ENCODE data around the gene UBE2G2.

Gene UBE2G2

DNA sequence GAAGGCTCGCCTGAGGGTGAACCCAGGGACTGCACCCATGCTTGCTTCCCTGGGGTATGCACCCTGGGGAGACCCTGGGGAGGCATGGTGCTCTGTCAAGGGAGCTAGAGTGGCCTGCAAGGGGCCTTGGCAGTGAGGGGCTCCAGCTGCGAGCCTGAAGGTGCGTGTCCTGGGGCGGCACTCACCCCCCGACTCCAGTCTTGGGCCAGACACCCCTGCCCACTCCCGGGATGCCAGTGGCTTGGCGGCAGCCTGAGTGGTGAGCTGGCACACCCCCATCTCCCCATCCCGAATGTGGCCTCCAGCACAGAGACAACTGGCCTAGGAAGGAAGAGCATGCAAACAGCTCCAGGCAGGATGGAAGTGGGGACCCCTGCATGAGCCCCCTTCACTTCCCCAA is 13.6 kb upstream of the UBE2G2 start:
- no CpG with 5 or more reads among the region's 8 CpGs for WGBS (ENCODE audit: extremely low coverage, insufficient coverage, low lambda C conversion rate)
- Histone ChIP-seq H3K79me2 (ENCODE audit: control insufficient read depth, insufficient read depth, low read length) (peaks cover 48% of the 10 kb centered on the region), H4K5ac (ENCODE audit: low read length) (no peak overlapping the region), H3K79me1 (ENCODE audit: low read length) (peaks cover 27% of the 10 kb centered on the region), H3K27ac (ENCODE audit: low read depth, low read length) (no peak overlapping the region), H3K23ac (ENCODE audit: low read length) (no peak overlapping the region), H2BK15ac (replicated peaks; ENCODE audit: low read depth) (no peak overlapping the region), H3K36me3 (ENCODE audit: control insufficient read depth, insufficient read depth, low read length) (peaks cover 2% of the 10 kb centered on the region), H4K8ac (ENCODE audit: low read depth, low read length) (no peak overlapping the region), H3K27me3 (ENCODE audit: insufficient read depth, low read length, poor library complexity) (no peaks in the 10 kb centered on the region), H3K9ac (ENCODE audit: low read length) (no peak overlapping the region), H2AK5ac (ENCODE audit: low read length) (no peak overlapping the region), H3K4me3 (ENCODE audit: low read length) (no peak overlapping the region), H3K56ac (ENCODE audit: low read length) (no peak overlapping the region), H2BK5ac (ENCODE audit: low read length) (no peak overlapping the region), H2BK120ac (ENCODE audit: low read depth, low read length) (no peak overlapping the region), H3K4me1 (ENCODE audit: control insufficient read depth, low read depth, low read length) (no peaks in the 10 kb centered on the region), H3K4me2 (ENCODE audit: low read length) (no peak overlapping the region), H3K4ac (ENCODE audit: low read depth, low read length) (no peak overlapping the region), H3K18ac (ENCODE audit: low read length) (no peak overlapping the region)
- DNase-seq = no peak

DNA sequence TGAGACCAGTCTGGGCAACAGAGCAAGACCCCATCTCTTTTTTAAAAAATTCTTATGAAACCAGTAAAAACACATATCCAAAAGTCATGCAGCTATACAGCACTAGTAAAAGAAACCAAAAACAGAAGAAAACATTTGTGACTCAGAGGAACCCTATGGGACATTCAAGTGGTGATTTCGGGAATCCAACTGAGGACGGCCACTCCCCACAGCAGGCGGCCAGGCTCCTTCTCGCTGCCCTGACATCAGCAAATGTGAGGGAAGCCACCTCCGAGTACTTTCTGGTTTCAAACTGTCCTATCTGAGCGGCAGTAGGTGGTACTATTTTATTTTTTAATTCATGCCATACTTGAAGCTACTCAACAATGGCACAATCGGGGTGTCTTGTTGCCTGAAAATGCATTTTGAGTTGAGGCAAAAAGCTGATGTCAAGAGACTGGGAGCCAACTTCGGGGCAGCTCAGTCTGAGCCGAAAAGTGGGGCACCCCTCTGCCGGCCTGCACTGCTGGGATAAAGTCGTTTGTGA is 12.9 kb upstream of the UBE2G2 start:
- Histone ChIP-seq H3K18ac (ENCODE audit: low read length) (no peak overlapping the region), H2AK5ac (ENCODE audit: low read length) (no peak overlapping the region), H3K27ac (ENCODE audit: low read depth, low read length) (no peak overlapping the region), H3K4me2 (ENCODE audit: low read length) (no peak overlapping the region), H3K27me3 (ENCODE audit: insufficient read depth, low read length, poor library complexity) (no peaks in the 10 kb centered on the region), H3K23ac (ENCODE audit: low read length) (no peak overlapping the region), H4K8ac (ENCODE audit: low read depth, low read length) (no peak overlapping the region), H3K4ac (ENCODE audit: low read depth, low read length) (no peak overlapping the region), H2BK120ac (ENCODE audit: low read depth, low read length) (no peak overlapping the region), H3K4me3 (ENCODE audit: low read length) (no peak overlapping the region), H4K5ac (ENCODE audit: low read length) (no peak overlapping the region), H3K79me1 (ENCODE audit: low read length) (peaks cover 28% of the 10 kb centered on the region), H2BK15ac (replicated peaks; ENCODE audit: low read depth) (no peak overlapping the region), H2BK5ac (ENCODE audit: low read length) (no peak overlapping the region), H3K9ac (ENCODE audit: low read length) (no peak overlapping the region), H3K36me3 (ENCODE audit: control insufficient read depth, insufficient read depth, low read length) (peaks cover 2% of the 10 kb centered on the region), H3K4me1 (ENCODE audit: control insufficient read depth, low read depth, low read length) (no peaks in the 10 kb centered on the region), H3K56ac (ENCODE audit: low read length) (no peak overlapping the region), H3K79me2 (ENCODE audit: control insufficient read depth, insufficient read depth, low read length) (peaks cover 48% of the 10 kb centered on the region)
- DNase-seq = no peak
- no CpG with 5 or more reads among the region's 11 CpGs for WGBS (ENCODE audit: extremely low coverage, insufficient coverage, low lambda C conversion rate)

DNA sequence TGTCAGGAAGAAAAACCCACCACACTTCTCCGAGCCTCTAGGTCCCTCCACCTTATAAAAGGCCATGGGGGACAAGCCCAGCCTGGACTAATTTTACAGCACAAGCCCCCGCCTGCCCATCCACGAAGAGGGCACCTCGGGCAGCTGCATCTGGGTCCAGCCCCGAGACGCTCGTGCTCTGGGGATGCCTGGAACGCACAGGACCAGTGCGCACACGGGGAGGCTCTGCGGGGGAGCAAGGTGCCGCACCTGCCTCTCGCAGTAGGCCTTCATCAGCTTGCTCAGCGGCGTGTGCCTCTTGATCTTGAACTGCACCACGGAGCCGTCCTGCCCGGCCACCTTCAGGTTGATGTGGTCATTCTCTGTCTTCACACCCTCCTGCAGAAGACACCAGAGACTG is 12.1 kb upstream of the UBE2G2 start:
- H2BK15ac ChIP-seq (replicated peaks; ENCODE audit: low read depth) = no peak overlapping the region
- H3K4me3 ChIP-seq (ENCODE audit: low read length) = no peak overlapping the region
- no peak overlapping the region for H2BK120ac ChIP-seq (ENCODE audit: low read depth, low read length)
- H3K4me2 ChIP-seq (ENCODE audit: low read length) = no peak overlapping the region
- no peak overlapping the region for H2BK5ac ChIP-seq (ENCODE audit: low read length)
- H3K27me3 ChIP-seq (ENCODE audit: insufficient read depth, low read length, poor library complexity) = no peaks in the 10 kb centered on the region
- H3K56ac ChIP-seq (ENCODE audit: low read length) = no peak overlapping the region
- no peak for DNase-seq
- no peak overlapping the region for H3K23ac ChIP-seq (ENCODE audit: low read length)
- peaks cover 30% of the 10 kb centered on the region for H3K79me1 ChIP-seq (ENCODE audit: low read length)
- no CpG with 5 or more reads among the region's 18 CpGs for WGBS (ENCODE audit: extremely low coverage, insufficient coverage, low lambda C conversion rate)
- H3K4ac ChIP-seq (ENCODE audit: low read depth, low read length) = no peak overlapping the region
- H4K5ac ChIP-seq (ENCODE audit: low read length) = no peak overlapping the region
- no peak overlapping the region for H3K27ac ChIP-seq (ENCODE audit: low read depth, low read length)
- no peak overlapping the region for H3K18ac ChIP-seq (ENCODE audit: low read length)
- H3K4me1 ChIP-seq (ENCODE audit: control insufficient read depth, low read depth, low read length) = no peaks in the 10 kb centered on the region
- peaks cover 48% of the 10 kb centered on the region for H3K79me2 ChIP-seq (ENCODE audit: control insufficient read depth, insufficient read depth, low read length)
- no peak overlapping the region for H3K9ac ChIP-seq (ENCODE audit: low read length)
- H2AK5ac ChIP-seq (ENCODE audit: low read length) = no peak overlapping the region
- H3K36me3 ChIP-seq (ENCODE audit: control insufficient read depth, insufficient read depth, low read length) = peaks cover 3% of the 10 kb centered on the region
- H4K8ac ChIP-seq (ENCODE audit: low read depth, low read length) = no peak overlapping the region

DNA sequence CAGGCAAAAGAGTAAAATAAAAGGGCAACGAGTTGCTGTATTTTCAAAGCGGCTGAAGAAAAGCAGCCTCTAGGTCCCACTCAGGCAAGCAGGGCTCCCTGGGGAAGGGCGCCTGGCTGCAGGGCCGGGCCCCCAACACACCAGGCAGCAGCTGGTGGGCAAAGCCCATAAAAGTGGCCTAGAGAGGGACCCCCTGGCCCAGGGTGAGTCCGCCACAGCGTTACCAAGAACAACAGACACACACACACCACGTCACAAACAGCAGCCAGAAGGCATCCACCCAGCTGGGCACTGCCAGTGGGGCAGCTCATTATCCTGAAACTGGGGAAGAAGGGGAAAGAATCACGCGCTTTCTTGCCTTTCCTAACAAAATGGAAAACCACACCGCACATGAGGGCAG is 11.5 kb upstream of the UBE2G2 start:
- Histone ChIP-seq H3K27me3 (ENCODE audit: insufficient read depth, low read length, poor library complexity) (no peaks in the 10 kb centered on the region), H3K9ac (ENCODE audit: low read length) (no peak overlapping the region), H2BK120ac (ENCODE audit: low read depth, low read length) (no peak overlapping the region), H3K18ac (ENCODE audit: low read length) (no peak overlapping the region), H3K56ac (ENCODE audit: low read length) (peak overlapping the region; percentile 34), H2BK15ac (replicated peaks; ENCODE audit: low read depth) (no peak overlapping the region), H2BK5ac (ENCODE audit: low read length) (no peak overlapping the region), H3K79me1 (ENCODE audit: low read length) (peaks cover 30% of the 10 kb centered on the region), H3K4ac (ENCODE audit: low read depth, low read length) (no peak overlapping the region), H3K36me3 (ENCODE audit: control insufficient read depth, insufficient read depth, low read length) (peaks cover 6% of the 10 kb centered on the region), H3K27ac (ENCODE audit: low read depth, low read length) (no peak overlapping the region), H3K79me2 (ENCODE audit: control insufficient read depth, insufficient read depth, low read length) (peaks cover 48% of the 10 kb centered on the region), H2AK5ac (ENCODE audit: low read length) (no peak overlapping the region), H3K4me2 (ENCODE audit: low read length) (no peak overlapping the region), H3K4me1 (ENCODE audit: control insufficient read depth, low read depth, low read length) (no peaks in the 10 kb centered on the region), H4K5ac (ENCODE audit: low read length) (no peak overlapping the region), H3K23ac (ENCODE audit: low read length) (no peak overlapping the region), H3K4me3 (ENCODE audit: low read length) (no peak overlapping the region), H4K8ac (ENCODE audit: low read depth, low read length) (no peak overlapping the region)
- no CpG with 5 or more reads among the region's 10 CpGs for WGBS (ENCODE audit: extremely low coverage, insufficient coverage, low lambda C conversion rate)
- no peak for DNase-seq

DNA sequence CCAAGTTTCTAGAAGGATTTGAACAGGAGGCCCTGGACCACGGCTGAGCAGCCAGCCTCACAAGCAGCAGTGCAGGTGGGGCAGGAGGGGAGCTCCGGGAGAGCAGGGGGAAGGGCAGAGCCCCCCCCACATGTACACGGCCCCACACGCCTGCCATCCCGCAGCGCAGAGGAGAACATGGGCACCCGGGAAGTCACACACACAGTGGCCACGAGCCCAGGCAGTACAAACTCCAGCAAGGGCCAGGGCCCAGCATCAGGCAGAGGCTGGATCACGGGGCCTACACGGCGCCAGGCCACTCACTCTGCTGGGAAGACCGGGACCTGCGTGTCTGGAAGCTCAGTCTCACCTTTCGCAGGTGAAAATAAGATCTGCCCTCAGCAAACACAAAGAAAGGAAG is 11.0 kb upstream of the UBE2G2 start:
- H3K79me2 ChIP-seq (ENCODE audit: control insufficient read depth, insufficient read depth, low read length) = peaks cover 48% of the 10 kb centered on the region
- H3K27me3 ChIP-seq (ENCODE audit: insufficient read depth, low read length, poor library complexity) = no peaks in the 10 kb centered on the region
- H3K4me1 ChIP-seq (ENCODE audit: control insufficient read depth, low read depth, low read length) = no peaks in the 10 kb centered on the region
- H2BK120ac ChIP-seq (ENCODE audit: low read depth, low read length) = no peak overlapping the region
- H3K23ac ChIP-seq (ENCODE audit: low read length) = no peak overlapping the region
- peaks cover 30% of the 10 kb centered on the region for H3K79me1 ChIP-seq (ENCODE audit: low read length)
- no peak overlapping the region for H2AK5ac ChIP-seq (ENCODE audit: low read length)
- no peak overlapping the region for H4K8ac ChIP-seq (ENCODE audit: low read depth, low read length)
- no peak overlapping the region for H3K4ac ChIP-seq (ENCODE audit: low read depth, low read length)
- no peak overlapping the region for H3K4me2 ChIP-seq (ENCODE audit: low read length)
- peaks cover 6% of the 10 kb centered on the region for H3K36me3 ChIP-seq (ENCODE audit: control insufficient read depth, insufficient read depth, low read length)
- DNase-seq = no peak
- no peak overlapping the region for H4K5ac ChIP-seq (ENCODE audit: low read length)
- H2BK5ac ChIP-seq (ENCODE audit: low read length) = no peak overlapping the region
- peak overlapping the region; percentile 34 for H3K56ac ChIP-seq (ENCODE audit: low read length)
- no peak overlapping the region for H3K9ac ChIP-seq (ENCODE audit: low read length)
- H2BK15ac ChIP-seq (replicated peaks; ENCODE audit: low read depth) = no peak overlapping the region
- no CpG with 5 or more reads among the region's 14 CpGs for WGBS (ENCODE audit: extremely low coverage, insufficient coverage, low lambda C conversion rate)
- no peak overlapping the region for H3K4me3 ChIP-seq (ENCODE audit: low read length)
- no peak overlapping the region for H3K18ac ChIP-seq (ENCODE audit: low read length)
- H3K27ac ChIP-seq (ENCODE audit: low read depth, low read length) = no peak overlapping the region

DNA sequence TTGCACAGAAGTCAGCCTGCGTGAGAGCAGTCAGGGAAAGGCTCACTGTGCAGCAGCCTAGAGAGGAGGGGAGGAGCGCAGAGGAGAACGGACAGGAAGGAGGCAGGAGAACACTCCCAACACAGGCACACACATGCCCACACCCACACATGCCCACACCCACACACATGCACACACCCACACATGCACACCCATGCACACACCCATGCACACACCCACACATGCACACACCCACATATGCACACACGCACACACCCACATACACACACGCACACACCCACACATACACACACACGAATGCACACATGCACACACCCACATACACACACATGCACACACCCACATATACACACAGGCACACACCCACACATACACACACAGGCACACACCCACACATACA is 9.2 kb upstream of the UBE2G2 start:
- no CpG with 5 or more reads among the region's 6 CpGs for WGBS (ENCODE audit: extremely low coverage, insufficient coverage, low lambda C conversion rate)
- Histone ChIP-seq H2BK120ac (ENCODE audit: low read depth, low read length) (no peak overlapping the region), H3K4ac (ENCODE audit: low read depth, low read length) (no peak overlapping the region), H3K27me3 (ENCODE audit: insufficient read depth, low read length, poor library complexity) (no peaks in the 10 kb centered on the region), H2BK15ac (replicated peaks; ENCODE audit: low read depth) (no peak overlapping the region), H3K4me3 (ENCODE audit: low read length) (no peak overlapping the region), H2AK5ac (ENCODE audit: low read length) (no peak overlapping the region), H2BK5ac (ENCODE audit: low read length) (no peak overlapping the region), H3K9ac (ENCODE audit: low read length) (no peak overlapping the region), H3K4me2 (ENCODE audit: low read length) (no peak overlapping the region), H4K5ac (ENCODE audit: low read length) (no peak overlapping the region), H4K8ac (ENCODE audit: low read depth, low read length) (no peak overlapping the region), H3K79me1 (ENCODE audit: low read length) (peaks cover 24% of the 10 kb centered on the region), H3K18ac (ENCODE audit: low read length) (no peak overlapping the region), H3K56ac (ENCODE audit: low read length) (no peak overlapping the region), H3K4me1 (ENCODE audit: control insufficient read depth, low read depth, low read length) (no peaks in the 10 kb centered on the region), H3K36me3 (ENCODE audit: control insufficient read depth, insufficient read depth, low read length) (peaks cover 6% of the 10 kb centered on the region), H3K23ac (ENCODE audit: low read length) (no peak overlapping the region), H3K27ac (ENCODE audit: low read depth, low read length) (no peak overlapping the region), H3K79me2 (ENCODE audit: control insufficient read depth, insufficient read depth, low read length) (peaks cover 38% of the 10 kb centered on the region)
- no peak for DNase-seq
